GM23338 (cell line): ENCODE measurements around the gene HOXA9. TPM values are rescaled to one million over a fixed set of nuclear protein-coding genes. Genes with fewer than 3 reads are reported as not detected.

ENCODE experiments used
- ATAC-seq: fragments of 200-7000 bp; cut with Tn5 transposase; 3 replicates; pipeline ENCODE4 v1.9.1; 2020
- DNase-seq: peaks from one replicate; pipeline ENCODE4 v3.0.0-alpha.2; 2015; ENCODE audit warnings: low spot score
- H2AFZ ChIP-seq: fragments of 200-600 bp; sonication (generic); 2 replicates; pipeline ENCODE4 v1.8.0; 2016; ENCODE audit warnings: antibody characterized with exemption, mild to moderate bottlenecking, moderate library complexity
- H3F3A ChIP-seq: fragments of 200-600 bp; sonication (generic); replicated peaks from 2 replicates; pipeline ENCODE4 v1.8.0; 2017; ENCODE audit warnings: antibody characterized with exemption, mixed run types, low read depth
- H3K27ac ChIP-seq: fragments of 200-600 bp; sonication (generic); 2 replicates; pipeline ENCODE4 v1.6.1; 2016; ENCODE audit warnings: low read depth
- H3K27me3 ChIP-seq: fragments of 200-600 bp; sonication (generic); 2 replicates; pipeline ENCODE4 v1.8.0; 2016; ENCODE audit warnings: mild to moderate bottlenecking, mixed run types, moderate library complexity; ENCODE audit not compliant: insufficient read depth
- H3K36me3 ChIP-seq: fragments of 200-600 bp; sonication (generic); 2 replicates; pipeline ENCODE4 v1.8.0; 2016; ENCODE audit warnings: mild to moderate bottlenecking; ENCODE audit not compliant: insufficient read depth
- H3K4me1 ChIP-seq: fragments of 200-600 bp; sonication (generic); 2 replicates; pipeline ENCODE4 v1.8.0; 2016; ENCODE audit warnings: mild to moderate bottlenecking, moderate library complexity; ENCODE audit not compliant: insufficient read depth
- H3K4me2 ChIP-seq: fragments of 200-600 bp; sonication (generic); 2 replicates; pipeline ENCODE4 v1.7.1; 2017; ENCODE audit warnings: mixed run types
- H3K4me3 ChIP-seq: fragments of 200-600 bp; sonication (generic); 2 replicates; pipeline ENCODE4 v1.6.1; 2016; ENCODE audit warnings: mixed run types
- H3K79me2 ChIP-seq: fragments of 200-600 bp; sonication (generic); replicated peaks from 2 replicates; pipeline ENCODE4 v1.8.0; 2017; ENCODE audit warnings: mild to moderate bottlenecking; ENCODE audit not compliant: insufficient read depth
- H3K9me2 ChIP-seq: fragments of 200-600 bp; sonication (generic); 2 replicates; pipeline ENCODE4 v1.8.0; 2017; ENCODE audit not compliant: insufficient read depth
- H4K20me1 ChIP-seq: fragments of 200-600 bp; sonication (generic); replicated peaks from 2 replicates; pipeline ENCODE4 v1.8.0; 2017; ENCODE audit warnings: mild to moderate bottlenecking; ENCODE audit not compliant: insufficient read depth
- H3K27ac Mint-ChIP-seq: 2 replicates; pipeline ENCODE4 v1.8.0; 2020; ENCODE audit warnings: inconsistent platforms, mild to moderate bottlenecking, moderate library complexity, mixed read lengths
- H3K27me3 Mint-ChIP-seq: 3 replicates; pipeline ENCODE4 v1.8.0; 2022; ENCODE audit warnings: low read depth, mild to moderate bottlenecking, moderate library complexity, mixed read lengths, inconsistent platforms; ENCODE audit not compliant: insufficient read depth, poor library complexity
- H3K36me3 Mint-ChIP-seq: 3 replicates; pipeline ENCODE4 v1.8.0; 2021; ENCODE audit warnings: low read depth, mild to moderate bottlenecking, inconsistent platforms, moderate library complexity, mixed read lengths
- H3K4me1 Mint-ChIP-seq: 3 replicates; pipeline ENCODE4 v1.8.0; 2020; ENCODE audit warnings: mild to moderate bottlenecking, inconsistent platforms, mixed read lengths
- H3K4me3 Mint-ChIP-seq: 3 replicates; pipeline ENCODE4 v1.8.0; 2021; ENCODE audit warnings: moderate library complexity, mild to moderate bottlenecking, inconsistent platforms, mixed read lengths
- H3K9me3 Mint-ChIP-seq: 3 replicates; pipeline ENCODE4 v1.8.0; 2020; ENCODE audit warnings: moderate library complexity, mild to moderate bottlenecking, inconsistent platforms, mixed read lengths
- CREB1 ChIP-seq: fragments of 250-450 bp; sonication (Bioruptor Pico); IDR thresholded peaks from 2 replicates; pipeline ENCODE4 v1.5.0; 2020; ENCODE audit warnings: low read depth, mild to moderate bottlenecking, moderate library complexity
- ETS1 ChIP-seq: IDR thresholded peaks from 2 replicates; pipeline ENCODE4 v1.6.1; 2016; ENCODE audit warnings: antibody characterized with exemption
- EZH2 ChIP-seq: fragments of 200-600 bp; sonication (generic); IDR thresholded peaks from one replicate; pipeline ENCODE4 v1.8.0; 2017; ENCODE audit warnings: antibody characterized with exemption, mild to moderate bottlenecking, low read depth; ENCODE audit not compliant: unreplicated experiment
- EZH2phosphoT487 ChIP-seq: fragments of 200-600 bp; sonication (generic); IDR thresholded peaks from one replicate; pipeline ENCODE4 v1.8.1; 2018; ENCODE audit warnings: antibody characterized with exemption; ENCODE audit not compliant: unreplicated experiment
- polyA plus RNA-seq: library from polyadenylated mRNA; unstranded; fragments of >200 nt; fragmentation: Nextera tagmentation; extraction: Ambion mirVana; gene quantifications from 2 replicates; pipeline ENCODE4 v1.2.1, GENCODE V29; 2016
- total RNA-seq: library from RNA; depleted of rRNA; stranded (reverse); fragments of >200 nt; shearing (Covaris generic); gene quantifications from 2 replicates; pipeline ENCODE4 v1.2.3, GENCODE V29; 2014

Gene HOXA9
- total and polyA plus RNA-seq, 2 experiments from 2014 or later, result not detected

- H3K27ac Mint-ChIP-seq, result no peak overlapping the region
- ATAC-seq (no peak), DNase-seq (peak; percentile 46)
- peaks cover 12% of the 10 kb centered on the region; the same call in 2 of the 3 replicates for H3K9me3 Mint-ChIP-seq
- H3K4me1 Mint-ChIP-seq, result peaks cover 11% of the 10 kb centered on the region
- Histone ChIP-seq H3K4me1 (peaks cover 4% of the 10 kb centered on the region; the same call in 1 of the 2 replicates), H3K79me2 (no peaks in the 10 kb centered on the region), H2AFZ (no peak overlapping the region), H3K27ac (no peak overlapping the region), H4K20me1 (peaks cover 48% of the 10 kb centered on the region), H3K27me3 (peaks cover 100% of the 10 kb centered on the region), H3K4me2 (no peak overlapping the region), H3F3A (peaks cover 19% of the 10 kb centered on the region), H3K4me3 (no peak overlapping the region), H3K36me3 (no peaks in the 10 kb centered on the region), H3K9me2 (no peaks in the 10 kb centered on the region)
- TF ChIP-seq CREB1 (CRISPR knock-in tag) (no peak), EZH2 (peak; percentile 97), EZH2phosphoT487 (peak; percentile 73)
- H3K36me3 Mint-ChIP-seq, result no peaks in the 10 kb centered on the region; the same call in 2 of the 3 replicates
- H3K4me3 Mint-ChIP-seq, result no peak overlapping the region; the same call in 2 of the 3 replicates
- peaks cover 99% of the 10 kb centered on the region for H3K27me3 Mint-ChIP-seq
These were observed 6.7 kb downstream of the HOXA9 start for GRCh38 chr7:27158436-27159265.

- peaks cover 12% of the 10 kb centered on the region; the same call in 2 of the 3 replicates for H3K9me3 Mint-ChIP-seq
- TF ChIP-seq ETS1 (no peak), EZH2 (peak; percentile 92), EZH2phosphoT487 (peak; percentile 87)
- H3K4me1 Mint-ChIP-seq, result peaks cover 11% of the 10 kb centered on the region
- Histone ChIP-seq H3K36me3 (no peaks in the 10 kb centered on the region), H3K9me2 (no peaks in the 10 kb centered on the region), H3K4me1 (peaks cover 4% of the 10 kb centered on the region; the same call in 1 of the 2 replicates), H4K20me1 (peaks cover 50% of the 10 kb centered on the region), H2AFZ (no peak overlapping the region), H3K27ac (no peak overlapping the region), H3K4me3 (no peak overlapping the region), H3F3A (peaks cover 24% of the 10 kb centered on the region), H3K79me2 (no peaks in the 10 kb centered on the region), H3K27me3 (peaks cover 100% of the 10 kb centered on the region), H3K4me2 (no peak overlapping the region)
- H3K27me3 Mint-ChIP-seq, result peaks cover 99% of the 10 kb centered on the region
- H3K27ac Mint-ChIP-seq, result no peak overlapping the region
- no peak for ATAC-seq
- H3K4me3 Mint-ChIP-seq, result no peak overlapping the region; the same call in 2 of the 3 replicates
- no peak for DNase-seq
- H3K36me3 Mint-ChIP-seq, result no peaks in the 10 kb centered on the region; the same call in 2 of the 3 replicates
These were observed 7.5 kb downstream of the HOXA9 start for GRCh38 chr7:27157702-27158431.
